GM19193 (cell line): ENCODE measurements around the gene ZNF135.

Experiments used
- POLR2A ChIP-seq: IDR thresholded peaks from 4 replicates; pipeline ENCODE4 v1.6.1; 2011; ENCODE audit not compliant: insufficient read depth, insufficient read length; ENCODE audit errors: extremely low read depth

The ZNF135 gene

DNA sequence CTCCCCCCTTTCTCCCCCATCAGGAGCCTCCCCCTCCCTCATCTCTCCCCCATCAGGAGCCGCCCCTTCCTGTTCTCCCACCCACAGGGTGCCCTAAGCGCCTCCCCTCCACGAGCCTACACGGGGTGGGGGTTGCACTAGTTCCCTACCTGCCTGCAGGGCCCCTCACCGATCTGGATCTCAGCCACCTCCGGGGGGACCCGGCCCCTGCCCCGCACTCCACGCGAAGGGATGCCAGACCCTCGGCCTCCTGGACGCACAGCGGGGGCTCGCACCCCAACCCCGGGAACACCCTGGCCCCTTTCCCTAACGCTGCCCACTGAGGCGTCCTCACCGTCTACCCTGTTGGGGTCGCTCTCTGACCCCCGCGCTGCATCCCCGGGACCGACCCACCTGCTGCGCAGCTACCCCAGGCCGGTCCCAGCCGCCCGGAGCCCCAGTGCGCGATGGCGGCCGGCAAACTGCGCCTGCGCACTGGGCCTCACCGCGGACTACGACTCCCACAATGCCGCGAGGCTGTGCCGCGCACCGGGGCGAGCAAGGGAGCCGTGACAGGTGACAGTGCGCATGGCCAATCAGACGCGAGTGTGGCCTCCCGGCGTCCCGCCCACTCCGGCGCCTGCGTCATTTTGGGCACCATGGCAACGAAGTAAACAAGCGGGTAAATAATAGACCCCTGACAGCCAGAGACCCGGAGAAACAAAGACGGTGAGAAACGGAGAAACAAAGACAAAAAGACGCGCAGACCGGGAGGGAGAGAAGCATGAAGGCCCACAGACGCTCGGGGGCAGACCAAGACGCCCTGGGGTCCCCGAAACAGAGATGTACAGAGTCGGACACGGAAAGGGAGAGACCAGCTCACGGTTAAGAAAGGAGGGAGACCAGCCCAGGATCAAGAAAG lies 38.9 kb downstream of the ZNF135 start, which contains the start of gene ZSCAN18:
TSS of gene ZSCAN18 (minus strand) at position 451 of the 901 bp plus-strand sequence. CDS start 7,964 bp downstream, outside the sequence.
- TF ChIP-seq POLR2A, result peak; percentile 17

- TF ChIP-seq POLR2A, result no peak
These were observed 39.6 kb downstream of the ZNF135 start for GRCh38 chr19:58098682-58098998.

DNA sequence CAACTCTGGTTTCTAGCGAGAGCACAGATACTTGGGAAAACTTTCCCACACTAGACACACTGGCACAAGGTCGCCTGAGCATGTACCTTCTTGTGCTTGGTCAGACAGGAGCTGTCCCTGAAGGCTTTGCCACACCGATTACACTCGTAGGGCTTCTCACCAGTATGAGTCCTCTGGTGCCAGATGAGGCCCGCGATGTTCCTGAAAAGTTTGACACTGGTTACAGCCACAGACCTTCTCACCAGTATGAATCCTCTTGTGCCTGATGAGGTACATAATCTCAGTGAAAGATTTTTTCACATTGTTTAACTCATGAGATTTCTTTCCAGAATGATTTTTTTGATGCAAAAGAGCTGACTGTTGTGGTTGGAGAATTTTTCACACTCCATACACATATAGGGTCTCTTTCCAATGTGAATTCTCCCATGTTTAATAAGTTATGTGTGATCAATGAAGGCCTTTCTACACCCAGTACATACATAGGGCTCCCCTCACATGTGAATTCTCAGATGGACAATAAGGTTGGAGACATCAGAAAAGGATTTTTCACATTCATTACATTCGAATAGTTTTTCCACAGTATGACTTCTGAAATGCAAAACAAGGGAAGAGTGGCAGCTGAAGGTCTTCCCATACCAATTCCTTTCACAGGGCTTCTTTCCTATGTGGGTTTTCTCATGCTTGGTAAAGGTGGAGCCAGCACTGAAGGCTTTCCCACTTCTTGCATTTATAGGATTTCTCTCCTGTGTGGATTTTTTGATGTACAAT lies 48.9 kb downstream of the ZNF135 start:
- TF ChIP-seq POLR2A, result no peak

GRCh38 chr19:58108546-58108817 lies 49.4 kb downstream of the ZNF135 start:
- no peak for TF ChIP-seq POLR2A

DNA sequence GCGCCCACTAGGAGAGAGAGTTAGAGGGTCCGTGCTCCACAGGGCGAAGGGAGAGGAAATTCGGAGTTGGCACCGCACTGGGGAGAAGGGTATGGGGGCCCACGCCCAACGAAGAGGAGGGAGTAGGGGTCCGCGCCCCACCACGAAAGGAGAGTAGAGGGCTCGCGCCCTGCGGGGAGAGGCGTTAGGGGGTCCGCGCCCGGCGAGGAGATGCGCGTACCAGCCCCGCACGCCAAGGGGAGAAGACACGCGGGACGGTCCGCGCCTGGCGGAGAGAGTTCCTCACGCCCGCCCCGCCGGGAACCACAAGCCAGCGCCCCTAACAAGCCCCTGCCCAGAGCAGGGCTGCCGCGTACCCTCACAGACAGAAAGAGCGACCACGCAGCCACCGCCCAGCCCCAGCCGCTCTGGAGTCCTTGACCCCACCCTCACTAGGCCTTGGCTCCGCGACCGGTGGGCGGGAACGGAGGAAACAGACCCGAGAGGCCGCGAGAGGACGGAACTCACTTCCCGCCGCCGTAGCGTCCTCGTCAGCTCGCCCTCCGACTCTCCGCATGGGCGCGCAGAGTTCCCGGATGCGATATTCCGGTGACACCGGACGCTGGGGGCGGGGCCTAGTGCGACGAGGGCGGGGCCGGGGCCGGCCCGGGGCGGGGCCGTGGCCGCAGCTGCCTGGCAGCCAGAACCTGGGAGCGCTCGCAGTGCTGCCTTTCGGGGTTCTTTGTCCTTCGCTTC lies 58.9 kb downstream of the ZNF135 start:
- no peak for TF ChIP-seq POLR2A

DNA sequence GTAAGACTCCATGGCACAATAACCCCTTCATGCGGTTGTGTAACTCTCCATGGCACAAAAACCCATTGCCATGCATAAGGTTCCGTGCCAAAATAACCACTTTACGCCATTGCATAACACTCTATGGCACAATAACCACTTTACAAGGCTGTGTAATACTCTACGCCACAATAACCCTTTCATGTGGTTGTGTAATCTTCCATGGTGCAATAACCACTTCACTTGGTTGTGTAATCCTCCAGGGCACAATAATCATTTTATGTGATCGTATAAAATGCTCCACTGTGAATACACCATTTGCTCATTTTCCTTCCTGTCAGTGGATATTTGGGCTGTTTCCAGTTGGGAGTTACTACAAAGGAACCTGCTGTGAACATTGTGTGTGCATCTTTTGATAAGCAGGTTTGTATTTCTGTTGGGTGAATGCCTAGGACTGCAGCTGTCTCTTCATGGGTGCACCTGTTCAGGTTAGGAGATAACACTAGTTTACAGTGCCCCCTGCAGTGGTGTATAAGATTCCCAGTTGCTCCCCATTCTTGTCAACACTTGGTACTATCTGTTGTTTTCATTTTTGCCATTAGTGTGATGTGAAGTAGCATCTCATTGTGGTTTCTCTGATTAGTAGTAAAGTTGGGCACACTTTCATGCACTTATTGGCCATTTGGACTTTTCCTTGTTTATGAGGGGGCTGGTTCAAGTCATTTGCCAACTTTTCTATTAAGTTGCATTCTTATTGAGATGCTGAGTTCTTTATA lies 60.1 kb downstream of the ZNF135 start:
- TF ChIP-seq POLR2A, result no peak
